Heart right ventricle (tissue), 16 donors: ENCODE measurements around the gene PRKAG2. TPM values are rescaled to one million over a fixed set of nuclear protein-coding genes. Genes with fewer than 3 reads are reported as not detected.

Experiments used
- ATAC-seq, 8 donors: fragments of 200-7000 bp; cut with Tn5 transposase; one replicate each; pipeline ENCODE4 v1.9.1; 2020; ENCODE audit warnings: mild to moderate bottlenecking in 8 of 8, moderate library complexity in 8 of 8, moderate number of reproducible peaks in 1 of 8
- DNase-seq, 2 donors: peaks; one replicate each; pipeline ENCODE4 v3.0.0-alpha.2; 2020
- H3K27ac ChIP-seq, 10 donors: fragments of 200-600 bp; sonication (generic) in 2 of 10; one replicate each; pipeline versions ENCODE4 v1.5.0 to v1.8.0; 2020 to 2022; ENCODE audit warnings: mild to moderate bottlenecking in 3 of 10
- H3K27me3 ChIP-seq, 7 donors: fragments of 200-600 bp; one replicate each; pipeline ENCODE4 v1.8.0; 2021 to 2022; ENCODE audit warnings: mild to moderate bottlenecking in 2 of 7
- H3K36me3 ChIP-seq, 9 donors: fragments of 200-600 bp; sonication (generic) in 1 of 9; one replicate each; pipeline versions ENCODE4 v1.5.0 to v1.8.0; 2020 to 2022; ENCODE audit warnings: mild to moderate bottlenecking in 2 of 9
- H3K4me1 ChIP-seq, 9 donors: fragments of 200-600 bp; sonication (generic) in 1 of 9; one replicate each; pipeline versions ENCODE4 v1.5.0 to v1.8.0; 2020 to 2022; ENCODE audit warnings: mild to moderate bottlenecking in 4 of 9
- H3K4me3 ChIP-seq, 10 donors: fragments of 200-600 bp; sonication (generic) in 2 of 10; one replicate each; pipeline versions ENCODE4 v1.5.0 to v1.8.0; 2020 to 2022; ENCODE audit warnings: mild to moderate bottlenecking in 7 of 10, moderate library complexity in 2 of 10
- H3K9me3 ChIP-seq, 11 donors: fragments of 200-600 bp in 10 of 11; sonication (generic) in 2 of 11; one replicate each; pipeline versions ENCODE4 v1.5.0 to v1.8.0; 2013 to 2022; ENCODE audit warnings: mild to moderate bottlenecking in 2 of 11, control low read depth in 1 of 11, moderate library complexity in 1 of 11
- WGBS, 2 donors: extraction: QIAGEN DNeasy Blood & Tissue Kit; methylation state at CpG; one replicate each; pipeline ENCODE4 v1.1.7; 2013; ENCODE audit warnings: inconsistent platforms in 1 of 2; 5-methylcytosine and 5-hydroxymethylcytosine counted together
- intact Hi-C, 10 donors: fragments of 100-400 bp; cut with DNase I; formaldehyde crosslinking; loops; one replicate each; pipeline versions ENCODE4 v1.11.1 to v1.14.2; 2022
- polyA plus RNA-seq, 2 donors: library from polyadenylated mRNA; stranded (reverse); fragments of 200-250 nt; gene quantifications; one replicate each; pipeline ENCODE4 v1.2.3, GENCODE V29; 2013
- total RNA-seq, 10 donors: library from RNA; stranded (reverse); fragmentation: NEBNext Ultra II Directional in 3 of 10; extraction: Animal tissue kit (Norgen Biotek cat#: 25700) in 3 of 10; gene quantifications; one replicate each; pipeline versions ENCODE4 v1.2.1 to v1.2.4, GENCODE V29; 2021 to 2023
- TF ChIP-seq, protein P1 (sequence below), 9 donors: fragments of 200-600 bp; sonication (generic) in 2 of 9; IDR thresholded peaks; one replicate each; pipeline versions ENCODE4 v1.5.0 to v1.8.0; 2021 to 2022; ENCODE audit warnings: antibody characterized with exemption in 9 of 9, mild to moderate bottlenecking in 5 of 9, moderate library complexity in 1 of 9
- donor health status: Arrhythmogenic right ventricular cardiomyopathy.
- donor health status: ischemic (EF 13 %, LVEDD 7.1; RV severe dilation, severe dysfunction).
- donor health status: healthy with polysubstance abuse.
- donor health status: DM: no; HTN: yes; CAD: no.
- donor health status: DM: no; HTN: no; CAD: no.
- donor health status: ischemic (EF 25% LVEDD 6.9; RV normal size, moderate dysfunction).
- donor health status: ischemic (EF 25% LVEDD 5.7; RV mildly dilated, moderate dysfunction).
- donor health status: healthy.
- donor health status: DM: yes; HTN: yes; CAD: no.
- donor health status: Ischemic cardiomyopathy.
- donor health status: ischemic (EF 35%, LVEDD 5.7; RV mildly dilated, moderate dysfunction).
- donor health status: nonischemic (EF 11% LVEDD 7.7; RV severe dilation, severe dysfunction).
- donor health status: DM: yes; HTN: yes; CAD: no.
- donor health status: PGD.
- donor health status: ischemic (EF 29% LVEDD 5.4; RV normal size, mild dysfunction).
- donor health status: nonischemic (EF 23%, LVEDD 6.1; RV moderate dilation, normal function).

The PRKAG2 gene
- total and polyA plus RNA-seq, 12 donors, result 52.4 to 156 (median 114) TPM

DNA sequence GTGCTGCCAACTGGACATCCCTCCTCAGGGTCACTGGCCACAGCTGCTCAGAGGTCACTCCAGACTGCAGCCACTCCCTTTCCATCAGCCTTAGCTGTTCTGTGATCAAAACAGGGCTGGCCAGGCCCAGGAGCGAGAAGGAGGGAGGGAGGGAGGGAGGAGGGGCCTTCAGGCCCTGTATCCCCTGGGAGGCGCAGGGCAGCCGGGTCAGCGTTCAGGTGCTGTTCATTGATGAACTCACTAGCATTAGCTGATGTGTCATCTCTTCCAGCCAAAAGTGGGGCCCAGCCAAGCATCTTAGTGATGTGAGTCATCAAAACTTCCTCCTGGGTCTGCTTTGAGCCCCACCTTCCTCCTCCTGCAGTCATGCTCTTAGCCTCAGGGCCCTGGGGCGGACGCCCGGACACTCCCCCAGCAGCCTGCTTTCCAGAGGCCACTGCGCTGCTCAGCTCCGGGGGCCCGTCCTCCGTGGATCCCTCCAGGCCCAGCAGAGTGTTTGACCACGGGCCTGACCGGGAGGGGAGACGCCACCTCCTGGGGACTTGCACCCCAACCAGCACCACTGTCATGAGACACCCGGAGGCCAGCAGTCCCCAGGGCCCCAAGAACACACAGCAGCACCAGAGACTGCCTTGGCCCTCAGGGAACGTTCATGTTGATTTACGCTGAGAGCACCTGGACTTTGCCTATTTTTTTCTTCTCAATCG is 149.2 kb downstream of the PRKAG2 start:
- no peak overlapping the region for H3K4me3 ChIP-seq
- H3K9me3 ChIP-seq, result no peaks in the 10 kb centered on the region
- peak; percentile 39 to 83 (median 58) for ATAC-seq
- H3K27ac ChIP-seq, result peak overlapping the region in 9 of 10 donors; percentile 26 to 76 (median 56)
- peak; percentile 53 to 56 for DNase-seq
- intact Hi-C loops, result no loop called here
- TF ChIP-seq, protein P1, sequence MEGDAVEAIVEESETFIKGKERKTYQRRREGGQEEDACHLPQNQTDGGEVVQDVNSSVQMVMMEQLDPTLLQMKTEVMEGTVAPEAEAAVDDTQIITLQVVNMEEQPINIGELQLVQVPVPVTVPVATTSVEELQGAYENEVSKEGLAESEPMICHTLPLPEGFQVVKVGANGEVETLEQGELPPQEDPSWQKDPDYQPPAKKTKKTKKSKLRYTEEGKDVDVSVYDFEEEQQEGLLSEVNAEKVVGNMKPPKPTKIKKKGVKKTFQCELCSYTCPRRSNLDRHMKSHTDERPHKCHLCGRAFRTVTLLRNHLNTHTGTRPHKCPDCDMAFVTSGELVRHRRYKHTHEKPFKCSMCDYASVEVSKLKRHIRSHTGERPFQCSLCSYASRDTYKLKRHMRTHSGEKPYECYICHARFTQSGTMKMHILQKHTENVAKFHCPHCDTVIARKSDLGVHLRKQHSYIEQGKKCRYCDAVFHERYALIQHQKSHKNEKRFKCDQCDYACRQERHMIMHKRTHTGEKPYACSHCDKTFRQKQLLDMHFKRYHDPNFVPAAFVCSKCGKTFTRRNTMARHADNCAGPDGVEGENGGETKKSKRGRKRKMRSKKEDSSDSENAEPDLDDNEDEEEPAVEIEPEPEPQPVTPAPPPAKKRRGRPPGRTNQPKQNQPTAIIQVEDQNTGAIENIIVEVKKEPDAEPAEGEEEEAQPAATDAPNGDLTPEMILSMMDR (IDR thresholded peaks at IDR 0.05), result no peak
- no peaks in the 10 kb centered on the region for H3K36me3 ChIP-seq
- H3K4me1 ChIP-seq, result peaks cover 16 to 75% (median 42%) of the 10 kb centered on the region in 9 donors
- WGBS, 2 donors, result 43 to 58% methylated on average over 18 of the region's 18 CpGs
- H3K27me3 ChIP-seq, result no peaks in the 10 kb centered on the region

DNA sequence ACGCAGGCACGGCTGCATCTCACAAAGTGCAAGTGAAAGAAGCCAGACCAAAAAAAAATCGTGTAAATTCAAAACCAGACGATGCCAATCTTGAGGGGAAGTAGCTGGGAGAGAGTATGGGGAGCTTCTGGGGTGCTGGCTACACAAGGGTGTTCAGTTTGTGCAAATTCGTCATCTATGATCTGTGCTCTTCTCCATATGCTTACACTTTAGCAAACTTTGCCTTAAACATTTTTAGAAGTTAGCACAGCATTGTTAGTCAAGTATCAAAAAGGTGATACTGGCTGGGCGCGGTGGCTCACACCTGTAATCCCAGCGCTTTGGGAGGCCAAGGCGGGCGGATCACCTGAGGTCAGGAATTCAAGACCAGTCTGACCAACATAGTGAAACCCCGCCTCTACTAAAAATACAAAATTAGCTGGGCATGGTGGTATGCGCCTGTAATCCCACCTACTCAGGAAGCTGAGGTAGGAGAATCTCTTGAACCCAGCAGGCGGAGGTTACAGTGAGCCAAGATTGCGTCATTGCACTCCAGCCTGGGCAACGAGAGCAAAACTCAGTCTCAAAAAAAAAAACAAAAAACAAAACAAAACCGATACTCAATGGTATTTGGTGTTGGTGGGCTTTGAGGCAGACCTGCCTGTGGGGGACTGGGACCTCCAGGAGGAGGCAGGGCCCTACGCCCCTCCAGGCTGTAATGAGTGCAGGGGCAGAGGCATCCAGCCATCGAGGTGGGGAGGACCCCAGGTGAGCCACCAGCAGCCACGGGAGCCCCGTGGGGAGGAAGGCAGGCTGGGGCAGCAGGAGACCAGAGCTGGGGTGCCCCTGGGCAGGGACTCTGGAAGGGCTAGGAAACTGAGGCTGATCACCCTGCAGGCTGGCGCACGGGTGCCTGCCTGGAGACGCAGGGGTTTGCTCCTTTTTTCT is 150.0 kb downstream of the PRKAG2 start:
- TF ChIP-seq, protein P1 (IDR thresholded peaks at IDR 0.05), result no peak
- intact Hi-C loops, result no loop called here
- no peak for DNase-seq
- H3K27ac ChIP-seq, result peak overlapping the region in 9 of 10 donors; percentile 12 to 76 (median 56)
- 76 to 77% methylated on average over 23 of the region's 23 CpGs for WGBS, 2 donors
- H3K27me3 ChIP-seq, result no peaks in the 10 kb centered on the region
- H3K36me3 ChIP-seq, result no peaks in the 10 kb centered on the region
- ATAC-seq, result no peak
- peaks cover 16 to 81% (median 50%) of the 10 kb centered on the region in 9 donors for H3K4me1 ChIP-seq
- H3K9me3 ChIP-seq, result no peaks in the 10 kb centered on the region
- no peak overlapping the region for H3K4me3 ChIP-seq

DNA sequence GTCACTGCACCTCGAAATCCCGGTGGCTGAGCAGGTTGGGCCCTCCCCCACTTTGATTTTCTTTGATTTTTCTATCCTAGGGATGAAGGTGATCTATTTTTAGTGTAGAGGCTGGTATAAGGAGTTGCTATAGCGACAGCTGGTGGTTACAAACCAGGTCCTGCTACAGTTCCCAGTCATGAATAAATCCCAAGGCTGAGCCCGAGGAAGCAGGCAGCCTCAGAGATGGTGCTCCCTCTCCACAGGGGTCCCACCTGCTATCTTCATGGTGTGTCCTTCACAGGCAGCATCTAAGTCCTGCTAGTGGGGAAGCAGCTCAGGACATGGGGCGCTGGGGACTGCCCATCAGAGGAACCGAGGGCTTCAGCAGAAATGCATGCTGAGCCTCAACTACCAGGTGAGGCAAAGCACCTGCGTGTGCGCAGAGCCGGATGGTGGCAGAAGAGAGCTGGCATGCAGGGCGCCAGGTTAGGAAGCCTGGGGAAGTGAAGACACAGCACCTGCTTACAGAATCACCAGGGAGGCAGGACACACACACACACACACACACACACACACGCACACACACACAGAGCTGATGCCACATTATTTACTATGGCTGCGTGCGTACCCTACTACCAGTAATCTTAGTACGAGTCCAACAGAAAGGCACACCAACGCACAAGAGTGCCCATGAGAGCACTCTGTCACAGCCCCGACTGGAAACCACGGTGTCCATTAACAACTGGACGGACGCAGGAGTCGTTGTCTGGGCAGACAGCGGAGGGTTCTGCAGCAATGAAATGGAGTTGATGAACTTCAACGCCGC is 150.9 kb downstream of the PRKAG2 start:
- ATAC-seq (peak in 5 of 8 donors; percentile 16 to 43 (median 31)), DNase-seq (no peak)
- WGBS, 2 donors, result 50 to 77% methylated on average over 23 of the region's 23 CpGs
- Histone ChIP-seq H3K27me3 (no peaks in the 10 kb centered on the region), H3K36me3 (no peaks in the 10 kb centered on the region), H3K4me1 (peaks cover 16 to 83% (median 56%) of the 10 kb centered on the region in 9 donors), H3K9me3 (no peaks in the 10 kb centered on the region), H3K27ac (peak overlapping the region in 8 of 10 donors; percentile 50 to 76 (median 66)), H3K4me3 (no peak overlapping the region)
- TF ChIP-seq, protein P1 (IDR thresholded peaks at IDR 0.05), result peak in 4 of 9 donors; percentile 9 to 33 (median 22)
- intact Hi-C loops, result no loop called here
